K562 treated with DMSO at 1 percent for 4 hours (cell line): ENCODE measurements around the gene EXOC1. TPM values are rescaled to one million over a fixed set of nuclear protein-coding genes. Genes with fewer than 3 reads are reported as not detected.

Experiments used
- total RNA-seq: library from RNA; unstranded; fragments of 300-600 nt; gene quantifications from 2 replicates; pipeline ENCODE4 v1.2.3, GENCODE V29; 2022; ENCODE audit not compliant: insufficient read depth

Gene EXOC1, protein sequence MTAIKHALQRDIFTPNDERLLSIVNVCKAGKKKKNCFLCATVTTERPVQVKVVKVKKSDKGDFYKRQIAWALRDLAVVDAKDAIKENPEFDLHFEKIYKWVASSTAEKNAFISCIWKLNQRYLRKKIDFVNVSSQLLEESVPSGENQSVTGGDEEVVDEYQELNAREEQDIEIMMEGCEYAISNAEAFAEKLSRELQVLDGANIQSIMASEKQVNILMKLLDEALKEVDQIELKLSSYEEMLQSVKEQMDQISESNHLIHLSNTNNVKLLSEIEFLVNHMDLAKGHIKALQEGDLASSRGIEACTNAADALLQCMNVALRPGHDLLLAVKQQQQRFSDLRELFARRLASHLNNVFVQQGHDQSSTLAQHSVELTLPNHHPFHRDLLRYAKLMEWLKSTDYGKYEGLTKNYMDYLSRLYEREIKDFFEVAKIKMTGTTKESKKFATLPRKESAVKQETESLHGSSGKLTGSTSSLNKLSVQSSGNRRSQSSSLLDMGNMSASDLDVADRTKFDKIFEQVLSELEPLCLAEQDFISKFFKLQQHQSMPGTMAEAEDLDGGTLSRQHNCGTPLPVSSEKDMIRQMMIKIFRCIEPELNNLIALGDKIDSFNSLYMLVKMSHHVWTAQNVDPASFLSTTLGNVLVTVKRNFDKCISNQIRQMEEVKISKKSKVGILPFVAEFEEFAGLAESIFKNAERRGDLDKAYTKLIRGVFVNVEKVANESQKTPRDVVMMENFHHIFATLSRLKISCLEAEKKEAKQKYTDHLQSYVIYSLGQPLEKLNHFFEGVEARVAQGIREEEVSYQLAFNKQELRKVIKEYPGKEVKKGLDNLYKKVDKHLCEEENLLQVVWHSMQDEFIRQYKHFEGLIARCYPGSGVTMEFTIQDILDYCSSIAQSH
- 15.5 and 18.0 TPM in 2 replicates for total RNA-seq

DNA sequence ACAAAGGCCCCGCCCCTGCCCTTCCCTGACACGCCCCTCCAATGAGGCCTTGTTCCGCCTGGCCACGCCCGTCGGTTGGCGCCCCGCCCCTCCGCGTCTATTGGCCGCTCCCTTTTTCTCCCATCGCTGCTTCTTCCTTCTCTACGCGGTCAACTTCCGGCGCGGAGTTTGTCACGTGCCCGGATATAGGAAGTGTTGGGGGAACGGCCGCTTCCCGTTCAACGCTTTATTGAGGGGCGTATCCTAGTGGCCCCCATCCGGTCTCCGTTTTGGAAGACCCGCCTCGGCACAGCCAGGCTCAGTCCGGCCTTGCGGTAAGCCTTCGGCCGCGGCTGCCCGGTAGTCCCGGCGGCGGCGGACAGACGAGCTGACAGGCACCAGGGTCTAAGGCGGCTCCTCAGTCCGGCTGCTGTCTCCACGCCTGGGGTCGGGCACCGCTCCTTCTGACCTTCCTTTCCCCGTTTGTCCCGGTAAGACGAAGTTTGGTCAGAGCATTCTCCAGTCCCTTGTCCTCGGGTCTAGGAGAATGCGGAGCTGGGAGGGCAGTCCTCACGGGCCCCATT lies at the start of gene EXOC1:
Gene EXOC1 (plus strand): TSS at position 165 of the 563 bp plus-strand sequence. CDS start 4,676 bp downstream, outside the sequence.

DNA sequence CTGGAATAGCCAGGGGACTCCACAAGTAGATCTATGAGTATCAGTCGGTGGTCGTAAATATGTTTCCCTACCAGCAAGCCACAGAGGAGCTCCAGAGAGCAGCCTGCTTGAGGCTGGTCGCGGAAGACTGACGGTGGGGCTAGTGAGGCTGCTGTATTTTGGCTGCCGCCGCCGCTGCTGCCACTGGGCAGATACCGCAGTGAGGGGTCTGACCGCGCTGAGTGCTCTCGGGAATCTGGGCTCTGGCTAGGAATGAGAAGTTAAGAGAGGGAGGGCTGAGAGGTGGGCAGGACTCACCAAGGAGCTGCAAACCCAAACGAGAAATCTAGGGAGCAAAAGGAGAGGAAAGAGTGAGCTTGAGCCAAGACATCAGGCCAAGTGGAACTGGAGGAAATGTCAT lies 33.8 kb upstream of the EXOC1 start, which contains the start of gene EXOC1L:
Gene EXOC1L (plus strand): TSS at position 157 of the 400 bp plus-strand sequence. CDS start 237 bp downstream, at position 394.

DNA sequence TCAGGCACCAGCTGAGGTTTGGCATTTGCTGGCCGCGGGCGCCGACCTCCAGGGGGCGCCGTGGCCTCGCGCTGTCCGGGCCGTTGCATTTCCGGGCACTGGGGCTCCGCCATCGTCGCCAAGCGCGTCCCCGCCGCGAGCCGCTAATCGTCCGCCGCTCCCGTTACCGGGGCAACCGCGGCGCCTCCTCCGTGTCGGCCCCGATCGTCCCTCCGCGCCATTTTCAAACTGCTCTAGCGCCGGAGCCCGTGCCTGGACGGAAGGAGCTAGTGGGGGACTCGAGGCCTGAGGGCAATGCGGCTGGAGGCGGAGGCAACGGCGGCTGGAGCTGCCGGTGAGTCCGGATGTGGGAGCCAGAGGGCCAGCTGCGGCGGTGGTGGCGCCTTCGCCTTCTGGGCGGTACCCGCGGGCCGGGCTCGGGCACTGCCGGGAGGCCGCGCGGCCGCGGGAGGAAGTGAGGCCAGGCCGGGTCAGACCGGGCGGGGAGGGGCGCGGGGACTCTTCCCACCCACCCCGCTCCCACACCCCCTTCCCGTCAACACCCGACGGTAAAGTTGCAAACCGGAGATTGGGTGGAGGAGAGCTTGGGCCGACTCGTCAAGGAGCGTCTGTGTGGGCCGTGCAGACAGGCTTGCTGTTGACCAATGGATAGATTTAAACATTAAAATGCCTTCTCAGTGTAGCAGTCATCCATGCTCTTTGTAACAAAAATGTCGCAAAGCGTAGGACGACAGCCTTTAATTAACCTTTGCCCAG lies 95.5 kb downstream of the EXOC1 start, which contains the start of gene CEP135:
Gene CEP135 (plus strand): TSS at position 220 of the 756 bp plus-strand sequence. CDS start 3,186 bp downstream, outside the sequence.

Other genes starting within 250 kb of the EXOC1 start
- gene NMU, start 217.3 kb upstream of the EXOC1 start, total RNA-seq, result 1,020 and 1,362 TPM in 2 replicates
- gene EXOC1L, start 33.9 kb upstream of the EXOC1 start, total RNA-seq, result 2.1 TPM in 1 of 2 replicates, not detected in the other
- 7.2 and 7.4 TPM in 2 replicates for gene CEP135, start 95.3 kb downstream of the EXOC1 start, total RNA-seq